ENCODE measurements around the gene PARP15.
A peak's percentile ranks its signal among the peaks of the same experiment; 100 is the strongest.
"Not testable (repeated sequence)": the region's sequence is repeated elsewhere in the genome, so short reads cannot be mapped to it uniquely, and the experiment has no call there.

The PARP15 gene

GRCh38 chr3:122636697-122637096 lies 59.2 kb downstream of the PARP15 start:
- DNase-seq = no peak
- Mint-ChIP-seq H3K4me3 (no peak overlapping the region), H3K36me3 (ENCODE audit: insufficient read depth) (peaks cover 20% of the 10 kb centered on the region), H3K4me1 (ENCODE audit: low read depth in 2 of 2) (peaks cover 0 to 5% of the 10 kb centered on the region in 2 donors), H3K27ac (no peak overlapping the region), H3K9me3 (no peaks in the 10 kb centered on the region), H3K27me3 (no peaks in the 10 kb centered on the region)
- no peak for ATAC-seq (replicated peaks)

DNA sequence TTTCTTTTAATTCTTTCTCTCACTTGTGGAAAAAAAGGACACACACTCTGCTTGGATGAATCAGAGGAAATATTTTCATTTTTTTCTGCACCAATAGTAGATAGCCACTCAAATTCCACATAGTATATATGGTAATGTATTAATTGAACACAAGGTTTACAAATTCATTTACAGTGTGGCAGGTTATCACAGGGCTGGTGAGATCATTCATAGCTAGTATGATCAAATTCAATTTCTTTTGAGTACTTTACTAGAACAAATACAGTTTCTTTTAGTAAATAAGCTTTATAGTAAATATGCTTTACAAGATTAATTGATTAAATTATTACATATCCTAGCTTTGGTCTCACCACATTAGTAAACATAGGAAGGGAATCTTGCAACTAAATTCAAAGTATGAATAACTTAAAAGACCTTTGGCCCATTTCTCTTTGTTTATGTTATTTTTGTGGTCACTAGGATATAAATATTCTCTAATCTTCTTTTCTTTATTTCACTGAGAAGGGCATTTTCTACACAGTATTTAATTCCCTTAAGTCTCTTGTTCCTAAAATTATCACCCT lies 63.1 kb downstream of the PARP15 start:
- no peak for ATAC-seq (replicated peaks)
- DNase-seq = no peak
- peaks cover 4 to 8% of the 10 kb centered on the region in 2 donors for H3K4me1 Mint-ChIP-seq (ENCODE audit: low read depth in 2 of 2)
- H3K9me3 Mint-ChIP-seq = no peaks in the 10 kb centered on the region
- H3K27ac Mint-ChIP-seq = peak overlapping the region; percentile 12 to 28
- H3K4me3 Mint-ChIP-seq = no peak overlapping the region
- no peaks in the 10 kb centered on the region for H3K27me3 Mint-ChIP-seq
- H3K36me3 Mint-ChIP-seq (ENCODE audit: insufficient read depth) = peaks cover 13% of the 10 kb centered on the region

DNA sequence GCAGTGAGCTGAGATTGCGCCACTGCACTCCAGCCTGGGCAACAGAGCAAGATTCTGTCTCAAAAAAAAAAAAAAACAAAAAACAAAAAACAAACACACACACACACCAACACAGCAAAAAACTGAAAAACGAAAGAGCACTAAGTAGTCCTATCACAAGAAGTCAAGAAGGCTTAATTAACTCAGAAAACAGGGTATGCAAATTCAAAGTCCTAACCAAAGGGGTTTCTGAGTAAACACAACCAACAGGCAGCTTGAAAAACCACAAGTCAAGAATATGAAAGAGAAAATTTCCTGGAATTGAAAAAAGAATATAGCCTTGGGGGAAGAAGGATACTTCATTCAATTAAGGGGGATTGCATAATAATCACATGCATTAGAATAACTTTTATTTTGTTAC lies 65.5 kb downstream of the PARP15 start:
- Mint-ChIP-seq H3K9me3 (no peaks in the 10 kb centered on the region), H3K36me3 (ENCODE audit: insufficient read depth) (peaks cover 3% of the 10 kb centered on the region), H3K4me1 (ENCODE audit: low read depth in 2 of 2) (peaks cover 4 to 9% of the 10 kb centered on the region in 2 donors), H3K27ac (peak overlapping the region; percentile 28 to 54), H3K27me3 (peaks cover 0 to under 1% of the 10 kb centered on the region in 2 donors), H3K4me3 (no peak overlapping the region)
- DNase-seq = no peak
- no peak for ATAC-seq (replicated peaks)

DNA sequence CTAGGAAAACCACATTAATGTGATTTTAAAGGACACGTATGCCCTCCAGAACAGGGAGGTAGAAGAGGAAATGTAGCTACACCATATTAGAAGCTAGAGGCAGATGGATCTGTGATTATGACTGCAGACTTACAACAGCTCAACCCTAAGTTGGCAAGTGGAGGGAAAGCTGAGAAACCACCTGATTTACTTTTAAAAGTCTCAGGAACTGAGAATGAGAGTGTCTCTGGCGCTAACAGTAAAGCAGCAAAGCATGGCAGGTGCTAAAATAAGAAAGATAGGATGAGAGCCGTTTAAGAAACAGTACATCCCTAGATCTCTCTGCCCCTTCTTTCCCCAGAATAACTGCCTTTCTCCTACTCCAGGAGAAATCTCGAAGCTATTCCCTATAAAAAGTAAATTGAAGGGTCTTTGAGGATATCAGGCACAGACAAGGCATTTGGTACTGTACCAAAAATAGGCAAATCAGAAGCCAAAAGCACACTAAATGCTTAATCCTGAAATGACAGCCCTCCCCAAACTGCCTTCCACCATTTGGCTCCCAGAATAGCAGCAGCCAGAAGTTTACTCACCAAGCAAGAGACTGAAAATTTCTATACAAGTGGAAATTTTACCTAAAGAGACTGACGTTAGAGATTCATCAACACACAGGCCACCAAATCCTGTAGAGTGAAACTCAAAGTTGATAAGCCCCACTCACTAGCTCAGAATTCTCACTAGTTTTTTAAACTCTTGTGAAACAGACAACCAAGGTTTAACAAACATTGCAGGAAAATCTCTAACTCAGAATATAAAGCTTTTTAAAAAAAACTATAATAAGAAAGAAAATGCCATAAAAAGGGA lies 68.9 kb downstream of the PARP15 start:
- Mint-ChIP-seq H3K4me3 (peak overlapping the region in 1 of 2 donors; percentile 62), H3K9me3 (no peaks in the 10 kb centered on the region)

GRCh38 chr3:122651233-122651907 lies 73.9 kb downstream of the PARP15 start:
- not testable (repeated sequence) for DNase-seq; H3K4me1 Mint-ChIP-seq (ENCODE audit: low read depth in 2 of 2); H3K4me3 Mint-ChIP-seq; H3K9me3 Mint-ChIP-seq; ATAC-seq (replicated peaks); H3K36me3 Mint-ChIP-seq (ENCODE audit: insufficient read depth); H3K27ac Mint-ChIP-seq
- peaks cover 20 to 38% of the 10 kb centered on the region in 2 donors for H3K27me3 Mint-ChIP-seq

More for the DNA sequence above, 68.9 kb downstream of the PARP15 start:
- peak overlapping the region in 1 of 2 donors; percentile 71 for H3K27ac Mint-ChIP-seq
- DNase-seq (no peak), ATAC-seq (replicated peaks) (peak; percentile 87)
- H3K36me3 Mint-ChIP-seq (ENCODE audit: insufficient read depth) = no peaks in the 10 kb centered on the region
- H3K27me3 Mint-ChIP-seq = peaks cover 7 to 16% of the 10 kb centered on the region in 2 donors
- peaks cover 4 to 7% of the 10 kb centered on the region in 2 donors for H3K4me1 Mint-ChIP-seq (ENCODE audit: low read depth in 2 of 2)

DNA sequence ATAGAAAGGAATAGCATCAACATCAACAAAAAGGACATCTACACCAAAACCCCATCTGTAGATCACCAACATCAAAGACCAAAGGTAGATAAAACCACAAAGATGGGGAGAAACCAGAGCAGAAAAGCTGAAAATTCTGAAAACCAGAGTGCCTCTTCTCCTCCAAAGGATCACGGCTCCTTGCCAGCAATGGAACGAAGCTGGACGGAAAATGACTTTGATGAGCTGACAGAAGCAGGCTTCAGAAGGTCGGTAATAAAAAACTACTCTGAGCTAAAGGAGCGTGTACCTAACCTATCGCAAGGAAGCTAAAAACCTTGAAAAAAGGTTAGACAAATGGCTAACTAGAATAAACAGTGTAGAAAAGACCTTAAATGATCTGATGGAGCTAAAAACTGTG lies 74.5 kb downstream of the PARP15 start:
- not testable (repeated sequence) for H3K27ac Mint-ChIP-seq; H3K9me3 Mint-ChIP-seq; H3K36me3 Mint-ChIP-seq (ENCODE audit: insufficient read depth); ATAC-seq (replicated peaks); H3K4me3 Mint-ChIP-seq; H3K4me1 Mint-ChIP-seq (ENCODE audit: low read depth in 2 of 2); DNase-seq
- peaks cover 20 to 38% of the 10 kb centered on the region in 2 donors for H3K27me3 Mint-ChIP-seq

DNA sequence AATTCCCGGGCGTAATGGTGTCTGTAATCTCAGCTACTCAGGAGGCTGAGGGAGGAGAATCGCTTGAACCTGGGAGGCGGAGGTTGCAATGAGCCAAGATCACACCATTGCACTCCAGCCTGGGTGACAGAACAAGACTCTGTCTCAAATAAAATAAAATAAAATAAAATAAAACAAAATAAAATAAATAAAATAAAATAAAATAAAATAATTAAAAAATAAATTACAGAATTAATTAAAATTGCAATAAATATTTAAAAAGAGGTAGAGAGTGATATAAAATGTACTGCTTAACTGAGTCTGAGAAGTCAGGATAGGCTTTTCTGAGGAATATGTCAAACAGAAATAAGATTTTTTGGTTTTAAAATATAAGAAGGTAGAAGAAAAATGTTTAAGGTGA lies 80.9 kb downstream of the PARP15 start:
- not testable (repeated sequence) for H3K27me3 Mint-ChIP-seq; H3K9me3 Mint-ChIP-seq; H3K36me3 Mint-ChIP-seq (ENCODE audit: insufficient read depth); H3K4me1 Mint-ChIP-seq (ENCODE audit: low read depth in 2 of 2); ATAC-seq (replicated peaks); H3K4me3 Mint-ChIP-seq; DNase-seq; H3K27ac Mint-ChIP-seq

GRCh38 chr3:122660297-122660974 lies 83.0 kb downstream of the PARP15 start:
- no peaks in the 10 kb centered on the region for H3K27me3 Mint-ChIP-seq
- ATAC-seq (replicated peaks) (no peak), DNase-seq (no peak)
- peaks cover 3 to 9% of the 10 kb centered on the region in 2 donors for H3K9me3 Mint-ChIP-seq
- H3K27ac Mint-ChIP-seq = no peak overlapping the region
- no peaks in the 10 kb centered on the region for H3K36me3 Mint-ChIP-seq (ENCODE audit: insufficient read depth)
- H3K4me3 Mint-ChIP-seq = peak overlapping the region; percentile 55 to 64
- peaks cover 9% of the 10 kb centered on the region in 2 donors for H3K4me1 Mint-ChIP-seq (ENCODE audit: low read depth in 2 of 2)

DNA sequence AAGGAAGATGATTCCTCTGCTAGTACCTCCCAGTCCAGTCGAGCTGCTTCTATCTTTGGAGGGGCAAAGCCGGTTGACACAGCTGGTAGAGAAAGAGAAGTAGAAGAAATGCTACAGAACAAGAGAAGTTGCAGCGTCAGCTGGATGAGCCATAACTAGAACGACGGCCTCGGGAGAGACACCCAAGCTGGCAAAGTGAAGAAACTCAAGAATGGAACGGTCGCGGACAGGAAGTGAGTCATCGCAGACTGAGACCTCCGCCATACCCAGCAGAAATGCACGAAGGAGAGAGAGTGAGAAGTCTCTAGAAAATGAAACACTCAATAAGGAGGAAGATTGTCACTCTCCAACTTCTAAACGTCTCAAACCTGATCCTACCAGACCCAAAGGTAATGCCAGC lies 84.2 kb downstream of the PARP15 start:
- DNase-seq (no peak), ATAC-seq (replicated peaks) (peak; percentile 52)
- H3K27ac Mint-ChIP-seq = peak overlapping the region; percentile 15 to 44
- peak overlapping the region; percentile 55 to 64 for H3K4me3 Mint-ChIP-seq
- peaks cover 3 to 9% of the 10 kb centered on the region in 2 donors for H3K9me3 Mint-ChIP-seq
- H3K4me1 Mint-ChIP-seq (ENCODE audit: low read depth in 2 of 2) = peaks cover 9% of the 10 kb centered on the region in 2 donors
- H3K27me3 Mint-ChIP-seq = no peaks in the 10 kb centered on the region
- H3K36me3 Mint-ChIP-seq (ENCODE audit: insufficient read depth) = no peaks in the 10 kb centered on the region

GRCh38 chr3:122662505-122662904 lies 85.1 kb downstream of the PARP15 start:
- Mint-ChIP-seq H3K27ac (no peak overlapping the region), H3K27me3 (no peaks in the 10 kb centered on the region), H3K9me3 (peaks cover 3 to 9% of the 10 kb centered on the region in 2 donors), H3K36me3 (ENCODE audit: insufficient read depth) (no peaks in the 10 kb centered on the region), H3K4me3 (no peak overlapping the region), H3K4me1 (ENCODE audit: low read depth in 2 of 2) (peaks cover 9% of the 10 kb centered on the region in 2 donors)
- DNase-seq (no peak), ATAC-seq (replicated peaks) (no peak)

DNA sequence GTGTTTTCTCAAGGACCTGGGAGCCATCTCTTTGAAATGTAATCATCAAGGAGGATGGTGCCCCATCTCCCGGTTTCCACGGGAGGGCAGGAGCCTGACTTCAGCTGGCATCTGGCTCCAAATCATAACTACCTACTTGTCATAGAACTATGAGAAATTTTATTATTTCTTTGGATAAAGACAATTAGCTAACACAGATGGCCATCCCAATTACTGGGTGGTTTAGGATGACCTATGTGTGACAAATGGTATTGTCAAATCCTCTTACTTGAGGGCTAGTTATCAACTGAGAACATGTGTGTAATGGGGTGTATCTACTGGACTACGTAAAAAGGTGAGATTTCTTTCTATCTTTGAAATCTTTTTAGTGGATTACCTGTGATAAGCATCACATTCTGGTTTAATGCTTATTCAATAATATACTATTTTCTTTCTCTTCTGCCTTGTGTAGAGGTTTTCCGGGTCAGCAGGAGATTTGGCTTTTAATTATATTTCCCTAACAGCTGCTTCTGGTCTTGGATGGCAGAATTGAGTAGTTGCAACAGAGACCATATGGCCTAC lies 87.9 kb downstream of the PARP15 start:
- Mint-ChIP-seq H3K27me3 (no peaks in the 10 kb centered on the region), H3K4me3 (no peak overlapping the region), H3K4me1 (ENCODE audit: low read depth in 2 of 2) (peaks cover 9 to 12% of the 10 kb centered on the region in 2 donors), H3K9me3 (peaks cover 3 to 9% of the 10 kb centered on the region in 2 donors), H3K27ac (no peak overlapping the region), H3K36me3 (ENCODE audit: insufficient read depth) (no peaks in the 10 kb centered on the region)
- DNase-seq (no peak), ATAC-seq (replicated peaks) (no peak)

GRCh38 chr3:122665881-122666280 lies 88.4 kb downstream of the PARP15 start:
- no peak overlapping the region for H3K4me3 Mint-ChIP-seq
- H3K9me3 Mint-ChIP-seq = peaks cover 3 to 4% of the 10 kb centered on the region in 2 donors
- H3K27me3 Mint-ChIP-seq = no peaks in the 10 kb centered on the region
- ATAC-seq (replicated peaks) = no peak
- DNase-seq = no peak
- H3K4me1 Mint-ChIP-seq (ENCODE audit: low read depth in 2 of 2) = peaks cover 9 to 10% of the 10 kb centered on the region in 2 donors
- no peaks in the 10 kb centered on the region for H3K36me3 Mint-ChIP-seq (ENCODE audit: insufficient read depth)
- no peak overlapping the region for H3K27ac Mint-ChIP-seq

Data from effector memory CD8-positive, alpha-beta T cell (primary cell).